Upper lobe of left lung (tissue), 6 donors: ENCODE data around the gene XPO6. TPM values are rescaled to one million over a fixed set of nuclear protein-coding genes. Genes with fewer than 3 reads are reported as not detected.

Experiments
- ATAC-seq, 2 donors: fragments of 200-7000 bp; cut with Tn5 transposase; one replicate each; pipeline ENCODE4 v1.9.1; 2022; ENCODE audit warnings: mild to moderate bottlenecking in 2 of 2, moderate library complexity in 2 of 2; ENCODE audit not compliant: low FRiP score in 2 of 2
- DNase-seq, 2 donors: peaks; one replicate each; pipeline ENCODE4 v3.0.0-alpha.2; 2019 to 2020
- H3K27ac ChIP-seq, 4 donors: fragments of 200-600 bp; sonication (generic); one replicate each; pipeline ENCODE4 v1.5.1; 2016 to 2019
- H3K27me3 ChIP-seq, 4 donors: fragments of 200-600 bp; sonication (generic); one replicate each; pipeline ENCODE4 v1.5.1; 2017 to 2019
- H3K36me3 ChIP-seq, 4 donors: fragments of 200-600 bp; sonication (generic); one replicate each; pipeline ENCODE4 v1.5.1; 2016 to 2019
- H3K4me1 ChIP-seq, 4 donors: fragments of 200-600 bp; sonication (generic); one replicate each; pipeline ENCODE4 v1.5.1; 2018 to 2019
- H3K4me3 ChIP-seq, 4 donors: fragments of 200-600 bp; sonication (generic); one replicate each; pipeline ENCODE4 v1.5.1; 2017 to 2019; ENCODE audit warnings: mild to moderate bottlenecking in 2 of 4, moderate library complexity in 1 of 4
- H3K9me3 ChIP-seq, 4 donors: fragments of 200-600 bp; sonication (generic); one replicate each; pipeline ENCODE4 v1.5.1; 2018 to 2019
- CTCF ChIP-seq, 6 experiments: fragments of 450-650 bp in 4 of 6; fragments of 200-600 bp in 2 of 6; sonication (generic) in 2 of 6; IDR thresholded peaks; one replicate each; pipeline ENCODE4 v1.5.1; 2016 to 2019; ENCODE audit warnings: antibody characterized with exemption in 6 of 6
- EP300 ChIP-seq, 4 donors: sonication (generic); formaldehyde crosslinking; IDR thresholded peaks; one replicate each; pipeline ENCODE4 v1.5.1; 2017; ENCODE audit warnings: antibody characterized with exemption in 4 of 4, control low read depth in 2 of 4
- POLR2A ChIP-seq, 4 donors: fragments of 450-650 bp; IDR thresholded peaks; one replicate each; pipeline ENCODE4 v1.5.1; 2016 to 2017; ENCODE audit warnings: antibody characterized with exemption in 4 of 4, mild to moderate bottlenecking in 2 of 4
- POLR2AphosphoS5 ChIP-seq, 2 donors: sonication (generic); formaldehyde crosslinking; IDR thresholded peaks; one replicate each; pipeline ENCODE4 v1.5.1; 2017; ENCODE audit warnings: antibody characterized with exemption in 2 of 2
- WGBS, 2 donors: methylation state at CpG; one replicate each; pipeline ENCODE4 v1.1.5; 2017 to 2018; 5-methylcytosine and 5-hydroxymethylcytosine counted together
- total RNA-seq, 6 donors: library from RNA; depleted of rRNA in 4 of 6; stranded (reverse); fragments of >200 nt in 4 of 6; gene quantifications; one replicate each; pipeline versions ENCODE4 v1.1.0 to v1.2.1, GENCODE V29; 2016 to 2021
- donor health status: DM: no; HTN: no; CAD: no; lungs with moderate emphysema.
- donor health status: DM: no; HTN: yes; CAD: no; lungs with severe emphysema.

XPO6 gene
- total RNA-seq, 6 donors from 2014 or later = 95.5 to 256 (median 129) TPM

- Histone ChIP-seq H3K4me1 (peaks cover 16 to 34% (median 20%) of the 10 kb centered on the region in 4 donors), H3K27me3 (no peaks in the 10 kb centered on the region), H3K9me3 (no peaks in the 10 kb centered on the region), H3K4me3 (no peak overlapping the region), H3K27ac (no peak overlapping the region), H3K36me3 (peaks cover 5 to 49% (median 14%) of the 10 kb centered on the region in 4 donors)
- 79 to 85% methylated on average over 4 of the region's 4 CpGs for WGBS, 2 donors
- TF ChIP-seq EP300 (IDR thresholded peaks at IDR 0.05) = no peak
- no peak for TF ChIP-seq POLR2A (IDR thresholded peaks at IDR 0.05)
- no peak for TF ChIP-seq CTCF (IDR thresholded peaks at IDR 0.05)
- TF ChIP-seq POLR2AphosphoS5 (IDR thresholded peaks at IDR 0.05) = no peak
- ATAC-seq (no peak), DNase-seq (no peak)
Observed at GRCh38 chr16:28208824-28209223, 2.9 kb downstream of the XPO6 start.

GRCh38 chr16:28208131-28208530 lies 3.6 kb downstream of the XPO6 start:
- Histone ChIP-seq H3K4me1 (peaks cover 16 to 34% (median 20%) of the 10 kb centered on the region in 4 donors), H3K27me3 (no peaks in the 10 kb centered on the region), H3K27ac (no peak overlapping the region), H3K36me3 (peaks cover 6 to 52% (median 15%) of the 10 kb centered on the region in 4 donors), H3K9me3 (no peaks in the 10 kb centered on the region), H3K4me3 (no peak overlapping the region)
- TF ChIP-seq POLR2A (IDR thresholded peaks at IDR 0.05) (no peak), EP300 (IDR thresholded peaks at IDR 0.05) (no peak), POLR2AphosphoS5 (IDR thresholded peaks at IDR 0.05) (no peak), CTCF (IDR thresholded peaks at IDR 0.05) (no peak)
- ATAC-seq = no peak
- 92 to 95% methylated on average over 4 of the region's 4 CpGs for WGBS, 2 donors
- DNase-seq = no peak

- Histone ChIP-seq H3K36me3 (peaks cover 7 to 56% (median 21%) of the 10 kb centered on the region in 4 donors), H3K4me3 (no peak overlapping the region), H3K27ac (no peak overlapping the region), H3K9me3 (no peaks in the 10 kb centered on the region), H3K4me1 (peaks cover 15 to 30% (median 17%) of the 10 kb centered on the region in 4 donors), H3K27me3 (no peaks in the 10 kb centered on the region)
- DNase-seq = no peak
- TF ChIP-seq CTCF (IDR thresholded peaks at IDR 0.05) (no peak), POLR2A (IDR thresholded peaks at IDR 0.05) (no peak), EP300 (IDR thresholded peaks at IDR 0.05) (no peak), POLR2AphosphoS5 (IDR thresholded peaks at IDR 0.05) (no peak)
- no peak for ATAC-seq
- whole genome bisulfite sequencing, 2 donors = 95 to 96% methylated on average over 2 of the region's 2 CpGs
Observed at GRCh38 chr16:28207399-28207798, 4.4 kb downstream of the XPO6 start.

GRCh38 chr16:28205974-28206373 lies 5.8 kb downstream of the XPO6 start:
- WGBS, 2 donors = 99 to 100% methylated on average over 4 of the region's 4 CpGs
- H3K4me1 ChIP-seq = peaks cover 15 to 26% (median 15%) of the 10 kb centered on the region in 4 donors
- no peaks in the 10 kb centered on the region for H3K27me3 ChIP-seq
- no peaks in the 10 kb centered on the region for H3K9me3 ChIP-seq
- H3K36me3 ChIP-seq = peaks cover 7 to 70% (median 25%) of the 10 kb centered on the region in 4 donors
- no peak for DNase-seq
- ATAC-seq = no peak
- H3K4me3 ChIP-seq = no peak overlapping the region
- TF ChIP-seq POLR2AphosphoS5 (IDR thresholded peaks at IDR 0.05) = no peak
- TF ChIP-seq CTCF (IDR thresholded peaks at IDR 0.05) = no peak
- no peak for TF ChIP-seq EP300 (IDR thresholded peaks at IDR 0.05)
- TF ChIP-seq POLR2A (IDR thresholded peaks at IDR 0.05) = no peak
- H3K27ac ChIP-seq = no peak overlapping the region
